Uterus (tissue), 2 donors: ENCODE measurements around the gene ZNF423.

Source experiments
- POLR2A ChIP-seq, 2 donors: fragments of 450-650 bp; IDR thresholded peaks; one replicate each; pipeline ENCODE4 v1.6.1; 2016; ENCODE audit warnings: antibody characterized with exemption in 2 of 2, mild to moderate bottlenecking in 1 of 2, moderate library complexity in 1 of 2
- TF ChIP-seq, protein P1 (sequence below), 4 experiments: fragments of 200-600 bp in 2 of 4; fragments of 450-650 bp in 2 of 4; sonication (generic) in 2 of 4; IDR thresholded peaks; one replicate each; pipeline ENCODE4 v1.5.1; 2016 to 2019; ENCODE audit warnings: antibody characterized with exemption in 4 of 4, mild to moderate bottlenecking in 2 of 4, moderate library complexity in 1 of 4

- TF ChIP-seq, protein P1, sequence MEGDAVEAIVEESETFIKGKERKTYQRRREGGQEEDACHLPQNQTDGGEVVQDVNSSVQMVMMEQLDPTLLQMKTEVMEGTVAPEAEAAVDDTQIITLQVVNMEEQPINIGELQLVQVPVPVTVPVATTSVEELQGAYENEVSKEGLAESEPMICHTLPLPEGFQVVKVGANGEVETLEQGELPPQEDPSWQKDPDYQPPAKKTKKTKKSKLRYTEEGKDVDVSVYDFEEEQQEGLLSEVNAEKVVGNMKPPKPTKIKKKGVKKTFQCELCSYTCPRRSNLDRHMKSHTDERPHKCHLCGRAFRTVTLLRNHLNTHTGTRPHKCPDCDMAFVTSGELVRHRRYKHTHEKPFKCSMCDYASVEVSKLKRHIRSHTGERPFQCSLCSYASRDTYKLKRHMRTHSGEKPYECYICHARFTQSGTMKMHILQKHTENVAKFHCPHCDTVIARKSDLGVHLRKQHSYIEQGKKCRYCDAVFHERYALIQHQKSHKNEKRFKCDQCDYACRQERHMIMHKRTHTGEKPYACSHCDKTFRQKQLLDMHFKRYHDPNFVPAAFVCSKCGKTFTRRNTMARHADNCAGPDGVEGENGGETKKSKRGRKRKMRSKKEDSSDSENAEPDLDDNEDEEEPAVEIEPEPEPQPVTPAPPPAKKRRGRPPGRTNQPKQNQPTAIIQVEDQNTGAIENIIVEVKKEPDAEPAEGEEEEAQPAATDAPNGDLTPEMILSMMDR (IDR thresholded peaks at IDR 0.05), result no peak
- TF ChIP-seq POLR2A (IDR thresholded peaks at IDR 0.05), result no peak
Measured at GRCh38 chr16:49466881-49467280, 389.0 kb downstream of the ZNF423 start.
